Endothelial cell (in vitro differentiated cells): ENCODE measurements around the gene ABCG1. TPM values are rescaled to one million over a fixed set of nuclear protein-coding genes. Genes with fewer than 3 reads are reported as not detected.

Experiments used
- DNase-seq: peaks from one replicate; pipeline ENCODE4 v3.0.0; 2021; ENCODE audit warnings: low spot score
- H3K27ac Mint-ChIP-seq: one replicate; pipeline ENCODE4 v1.8.0; 2021; ENCODE audit warnings: mixed read lengths, inconsistent platforms; ENCODE audit not compliant: unreplicated experiment
- H3K27me3 Mint-ChIP-seq: one replicate; pipeline ENCODE4 v1.8.0; 2021; ENCODE audit warnings: mild to moderate bottlenecking, moderate library complexity, mixed read lengths, inconsistent platforms; ENCODE audit not compliant: unreplicated experiment
- H3K36me3 Mint-ChIP-seq: one replicate; pipeline ENCODE4 v1.8.0; 2021; ENCODE audit warnings: mild to moderate bottlenecking, low read depth, mixed read lengths, inconsistent platforms; ENCODE audit not compliant: unreplicated experiment
- H3K4me1 Mint-ChIP-seq: one replicate; pipeline ENCODE4 v1.8.0; 2021; ENCODE audit warnings: mild to moderate bottlenecking, mixed read lengths, inconsistent platforms; ENCODE audit not compliant: unreplicated experiment
- H3K4me3 Mint-ChIP-seq: one replicate; pipeline ENCODE4 v1.8.0; 2021; ENCODE audit warnings: mild to moderate bottlenecking, mixed read lengths, inconsistent platforms; ENCODE audit not compliant: unreplicated experiment
- H3K9me3 Mint-ChIP-seq: one replicate; pipeline ENCODE4 v1.8.0; 2021; ENCODE audit warnings: mixed read lengths, inconsistent platforms; ENCODE audit not compliant: unreplicated experiment
- total RNA-seq: library from RNA; stranded (reverse); fragmentation: NEBNext Ultra II Directional; extraction: Animal tissue kit (Norgen Biotek cat#: 25700); gene quantifications from one replicate; pipeline ENCODE4 v1.2.1, GENCODE V29; 2021; ENCODE audit not compliant: unreplicated experiment
- TF ChIP-seq, protein P1 (sequence below): fragments of 200-600 bp; sonication (generic); IDR thresholded peaks from one replicate; pipeline ENCODE4 v1.5.0; 2021; ENCODE audit warnings: antibody characterized with exemption; ENCODE audit not compliant: unreplicated experiment

The ABCG1 gene
- total RNA-seq, 1 donor from 2014 or later = 48.9 TPM

GRCh38 chr21:42222821-42223390, 4.0 kb downstream of the ABCG1 start:
- peaks cover 36% of the 10 kb centered on the region for H3K4me1 Mint-ChIP-seq
- H3K4me3 Mint-ChIP-seq = peak overlapping the region; percentile 2
- no peak overlapping the region for H3K27ac Mint-ChIP-seq
- TF ChIP-seq, protein P1, sequence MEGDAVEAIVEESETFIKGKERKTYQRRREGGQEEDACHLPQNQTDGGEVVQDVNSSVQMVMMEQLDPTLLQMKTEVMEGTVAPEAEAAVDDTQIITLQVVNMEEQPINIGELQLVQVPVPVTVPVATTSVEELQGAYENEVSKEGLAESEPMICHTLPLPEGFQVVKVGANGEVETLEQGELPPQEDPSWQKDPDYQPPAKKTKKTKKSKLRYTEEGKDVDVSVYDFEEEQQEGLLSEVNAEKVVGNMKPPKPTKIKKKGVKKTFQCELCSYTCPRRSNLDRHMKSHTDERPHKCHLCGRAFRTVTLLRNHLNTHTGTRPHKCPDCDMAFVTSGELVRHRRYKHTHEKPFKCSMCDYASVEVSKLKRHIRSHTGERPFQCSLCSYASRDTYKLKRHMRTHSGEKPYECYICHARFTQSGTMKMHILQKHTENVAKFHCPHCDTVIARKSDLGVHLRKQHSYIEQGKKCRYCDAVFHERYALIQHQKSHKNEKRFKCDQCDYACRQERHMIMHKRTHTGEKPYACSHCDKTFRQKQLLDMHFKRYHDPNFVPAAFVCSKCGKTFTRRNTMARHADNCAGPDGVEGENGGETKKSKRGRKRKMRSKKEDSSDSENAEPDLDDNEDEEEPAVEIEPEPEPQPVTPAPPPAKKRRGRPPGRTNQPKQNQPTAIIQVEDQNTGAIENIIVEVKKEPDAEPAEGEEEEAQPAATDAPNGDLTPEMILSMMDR = no peak
- DNase-seq = no peak
- no peaks in the 10 kb centered on the region for H3K9me3 Mint-ChIP-seq
- H3K36me3 Mint-ChIP-seq = peaks cover 35% of the 10 kb centered on the region
- H3K27me3 Mint-ChIP-seq = peaks cover 8% of the 10 kb centered on the region

GRCh38 chr21:42223826-42224575, 5.1 kb downstream of the ABCG1 start:
- peaks cover 37% of the 10 kb centered on the region for H3K36me3 Mint-ChIP-seq
- peaks cover 42% of the 10 kb centered on the region for H3K4me1 Mint-ChIP-seq

GRCh38 chr21:42225042-42225441, 6.1 kb downstream of the ABCG1 start:
- no peak for DNase-seq
- no peak overlapping the region for H3K27ac Mint-ChIP-seq
- H3K36me3 Mint-ChIP-seq = peaks cover 39% of the 10 kb centered on the region
- peaks cover 8% of the 10 kb centered on the region for H3K27me3 Mint-ChIP-seq
- TF ChIP-seq, protein P1 = no peak
- H3K4me3 Mint-ChIP-seq = peak overlapping the region; percentile 31
- no peaks in the 10 kb centered on the region for H3K9me3 Mint-ChIP-seq
- H3K4me1 Mint-ChIP-seq = peaks cover 49% of the 10 kb centered on the region

More at GRCh38 chr21:42223826-42224575, 5.1 kb downstream of the ABCG1 start:
- TF ChIP-seq, protein P1 = no peak
- DNase-seq = no peak
- peaks cover 9% of the 10 kb centered on the region for H3K27me3 Mint-ChIP-seq
- H3K27ac Mint-ChIP-seq = no peak overlapping the region
- H3K9me3 Mint-ChIP-seq = no peaks in the 10 kb centered on the region
- H3K4me3 Mint-ChIP-seq = no peak overlapping the region

GRCh38 chr21:42225571-42226155, 6.7 kb downstream of the ABCG1 start:
- DNase-seq = no peak
- Mint-ChIP-seq H3K27me3 (peaks cover 6% of the 10 kb centered on the region), H3K27ac (no peak overlapping the region), H3K36me3 (peaks cover 39% of the 10 kb centered on the region), H3K9me3 (no peaks in the 10 kb centered on the region), H3K4me1 (peaks cover 49% of the 10 kb centered on the region), H3K4me3 (no peak overlapping the region)
- TF ChIP-seq, protein P1 = no peak

DNA sequence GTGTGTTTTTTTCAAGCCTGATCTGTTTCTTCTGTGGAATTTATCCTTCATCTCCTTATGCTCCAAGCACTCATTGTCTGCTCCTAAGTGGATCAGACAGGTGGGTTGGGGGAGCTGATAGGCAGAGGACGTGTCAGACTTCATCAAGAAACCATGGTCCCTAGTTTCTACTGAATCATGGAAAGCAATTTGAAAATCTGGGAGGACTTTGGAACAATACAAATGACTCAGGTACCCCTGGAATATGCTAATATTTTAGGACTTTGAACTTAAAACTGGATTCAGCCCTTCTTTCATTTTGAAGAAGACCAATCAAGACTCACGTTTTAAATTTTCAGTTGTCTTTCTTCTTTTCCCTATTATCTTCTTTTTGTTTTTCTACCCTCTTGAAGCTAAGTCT, 7.7 kb downstream of the ABCG1 start:
- no peak for DNase-seq
- Mint-ChIP-seq H3K36me3 (peaks cover 39% of the 10 kb centered on the region), H3K27ac (no peak overlapping the region), H3K4me3 (no peak overlapping the region), H3K9me3 (no peaks in the 10 kb centered on the region), H3K27me3 (peaks cover 6% of the 10 kb centered on the region), H3K4me1 (peaks cover 53% of the 10 kb centered on the region)
- TF ChIP-seq, protein P1 = no peak
